SU-DHL-6 (cell line): Measurements from ENCODE around the gene CCR7.

ENCODE experiments used
- H2AFZ ChIP-seq: fragments of 200-600 bp; sonication (generic); 2 replicates; pipeline ENCODE4 v1.6.1; 2014; ENCODE audit warnings: low read depth, mild to moderate bottlenecking, moderate library complexity, mixed read lengths, antibody characterized with exemption, low read length; ENCODE audit not compliant: severe bottlenecking
- H3F3A ChIP-seq: fragments of 200-600 bp; shearing (Covaris generic); 2 replicates; pipeline ENCODE4 v1.6.0; 2016; ENCODE audit warnings: antibody characterized with exemption, mild to moderate bottlenecking; ENCODE audit not compliant: insufficient read depth
- H3K27ac ChIP-seq: fragments of 200-600 bp; sonication (generic); 2 replicates; pipeline ENCODE4 v1.5.1; 2016; ENCODE audit warnings: low read depth, mild to moderate bottlenecking, low read length, moderate library complexity, mixed read lengths
- H3K27me3 ChIP-seq: fragments of 200-600 bp; sonication (generic), shearing (Covaris generic); 2 replicates; pipeline ENCODE4 v1.6.0; 2014; ENCODE audit warnings: mild to moderate bottlenecking, low read length
- H3K36me3 ChIP-seq: fragments of 200-600 bp; sonication (generic); 2 replicates; pipeline ENCODE4 v1.6.1; 2014; ENCODE audit warnings: mild to moderate bottlenecking, low read length, mixed read lengths
- H3K4me2 ChIP-seq: fragments of 300-600, 200-600 bp; shearing (Covaris generic), sonication (generic); 2 replicates; pipeline ENCODE4 v1.6.0; 2014; ENCODE audit warnings: low read length, low read depth, mild to moderate bottlenecking; ENCODE audit not compliant: poor library complexity, severe bottlenecking
- H3K4me3 ChIP-seq: fragments of 200-600 bp; sonication (generic); 2 replicates; pipeline ENCODE4 v1.5.1; 2014; ENCODE audit warnings: antibody characterized with exemption, low read length, mild to moderate bottlenecking, mixed read lengths; ENCODE audit not compliant: insufficient read depth, poor library complexity, severe bottlenecking
- H3K79me2 ChIP-seq: fragments of 200-600 bp; sonication (generic); 2 replicates; pipeline ENCODE4 v1.6.1; 2014; ENCODE audit warnings: mild to moderate bottlenecking, low read length, moderate library complexity; ENCODE audit not compliant: insufficient read depth
- H3K9ac ChIP-seq: fragments of 200-600 bp; sonication (generic); 2 replicates; pipeline ENCODE4 v1.7.0; 2014; ENCODE audit warnings: mild to moderate bottlenecking, low read length
- H3K9me2 ChIP-seq: fragments of 200-600 bp; sonication (generic); replicated peaks from 2 replicates; pipeline ENCODE4 v1.6.1; 2014; ENCODE audit warnings: low read length; ENCODE audit not compliant: insufficient read depth
- H3K9me3 ChIP-seq: fragments of 200-600 bp; sonication (generic); 2 replicates; pipeline ENCODE4 v1.6.1; 2014; ENCODE audit warnings: low read length, mixed read lengths; ENCODE audit not compliant: insufficient read depth
- H4K20me1 ChIP-seq: fragments of 200-600 bp; sonication (generic); 2 replicates; pipeline ENCODE4 v1.6.1; 2014; ENCODE audit warnings: low read depth, mild to moderate bottlenecking, antibody characterized with exemption, low read length, moderate library complexity, mixed read lengths
- CTCF ChIP-seq: fragments of 200-600 bp; sonication (generic); IDR thresholded peaks from one replicate; pipeline ENCODE4 v1.5.1; 2017; ENCODE audit warnings: antibody characterized with exemption, mild to moderate bottlenecking, low read length, moderate library complexity; ENCODE audit not compliant: insufficient read depth, poor library complexity, severe bottlenecking
- EZH2phosphoT487 ChIP-seq: fragments of 200-600 bp; sonication (generic), shearing (Covaris generic); conservative IDR thresholded peaks from 2 replicates; pipeline ENCODE4 v1.6.1; 2018; ENCODE audit warnings: mild to moderate bottlenecking, antibody characterized with exemption, low read length, moderate library complexity, mixed read lengths

CCR7 gene

DNA sequence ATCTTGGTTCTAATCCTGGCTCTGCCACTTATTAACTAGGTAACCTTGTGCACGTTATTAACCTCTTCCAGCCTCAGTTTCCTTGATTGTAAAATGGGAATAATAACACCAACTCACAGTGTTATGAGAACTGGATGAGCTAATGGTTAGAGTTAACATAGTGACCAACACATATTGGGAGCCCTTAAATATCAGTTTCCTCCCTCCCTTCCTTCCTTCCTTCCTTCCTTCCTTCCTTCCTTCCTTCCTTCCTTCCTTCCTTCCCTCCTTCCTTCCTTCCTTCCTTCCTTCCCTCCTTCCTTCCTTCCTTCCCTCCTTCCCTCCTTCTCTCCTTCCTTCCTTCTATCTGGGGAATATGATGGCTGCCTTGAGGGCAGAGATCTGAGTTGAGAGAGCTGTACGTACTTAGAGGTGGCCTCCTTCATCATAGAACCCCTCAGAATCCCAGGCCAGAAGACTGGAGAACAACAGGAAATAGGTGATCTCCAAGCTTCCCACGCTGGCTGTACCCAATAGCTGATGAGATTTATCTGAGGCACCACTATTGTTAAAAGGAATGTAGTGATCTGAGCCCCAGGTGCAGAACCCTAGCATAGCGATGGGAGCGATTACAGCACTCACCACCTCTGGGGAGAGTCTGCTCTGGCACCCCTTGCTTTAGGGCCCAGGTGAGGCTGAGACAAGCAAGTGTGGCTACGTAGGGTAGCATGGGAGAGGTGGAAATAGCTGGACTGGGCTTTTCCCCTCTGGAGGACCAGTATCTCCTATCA, 26.2 kb downstream of the CCR7 start:
- no peak for TF ChIP-seq CTCF
- no peak for TF ChIP-seq EZH2phosphoT487
- Histone ChIP-seq H3K79me2 (no peaks in the 10 kb centered on the region), H4K20me1 (no peaks in the 10 kb centered on the region), H3K27ac (no peak overlapping the region), H3K9me3 (no peaks in the 10 kb centered on the region), H3K4me3 (no peak overlapping the region), H3K9ac (no peak overlapping the region), H3K4me2 (no peak overlapping the region), H3F3A (no peaks in the 10 kb centered on the region), H3K9me2 (no peaks in the 10 kb centered on the region), H3K27me3 (no peaks in the 10 kb centered on the region), H2AFZ (no peak overlapping the region), H3K36me3 (no peaks in the 10 kb centered on the region)

GRCh38 chr17:40538019-40538935, 27.0 kb downstream of the CCR7 start:
- H3F3A ChIP-seq = no peaks in the 10 kb centered on the region
- no peak overlapping the region for H3K4me3 ChIP-seq
- no peaks in the 10 kb centered on the region for H3K27me3 ChIP-seq
- no peak overlapping the region for H3K27ac ChIP-seq
- H3K9me2 ChIP-seq = no peaks in the 10 kb centered on the region
- H3K9me3 ChIP-seq = no peaks in the 10 kb centered on the region
- no peaks in the 10 kb centered on the region for H3K36me3 ChIP-seq
- no peak for TF ChIP-seq CTCF
- no peak for TF ChIP-seq EZH2phosphoT487
- no peak overlapping the region for H3K9ac ChIP-seq
- H3K4me2 ChIP-seq = no peak overlapping the region
- no peaks in the 10 kb centered on the region for H3K79me2 ChIP-seq
- no peaks in the 10 kb centered on the region for H4K20me1 ChIP-seq
- H2AFZ ChIP-seq = no peak overlapping the region

- Histone ChIP-seq H2AFZ (no peak overlapping the region), H3K79me2 (no peaks in the 10 kb centered on the region), H3K27ac (no peak overlapping the region), H3K9me2 (no peaks in the 10 kb centered on the region), H3F3A (no peaks in the 10 kb centered on the region), H4K20me1 (no peaks in the 10 kb centered on the region), H3K27me3 (no peaks in the 10 kb centered on the region), H3K36me3 (no peaks in the 10 kb centered on the region), H3K9me3 (no peaks in the 10 kb centered on the region), H3K4me3 (no peak overlapping the region), H3K9ac (no peak overlapping the region), H3K4me2 (no peak overlapping the region)
- no peak for TF ChIP-seq CTCF
- TF ChIP-seq EZH2phosphoT487 = no peak
These were observed 28.7 kb downstream of the CCR7 start for GRCh38 chr17:40536295-40537171.
